Activated effector memory CD4-positive, alpha-beta T cell treated with anti-CD3 and anti-CD28 coated beads, Interleukin-2, amount 50 U/mL, for 16 hours (primary cell): ENCODE measurements around the gene TSPAN14.
"Not testable (repeated sequence)": the region's sequence is repeated elsewhere in the genome, so short reads cannot be mapped to it uniquely, and the experiment has no call there.

ENCODE experiments used
- DNase-seq: peaks from one replicate; pipeline ENCODE4 v3.0.0-alpha.2; 2020

The TSPAN14 gene, protein sequence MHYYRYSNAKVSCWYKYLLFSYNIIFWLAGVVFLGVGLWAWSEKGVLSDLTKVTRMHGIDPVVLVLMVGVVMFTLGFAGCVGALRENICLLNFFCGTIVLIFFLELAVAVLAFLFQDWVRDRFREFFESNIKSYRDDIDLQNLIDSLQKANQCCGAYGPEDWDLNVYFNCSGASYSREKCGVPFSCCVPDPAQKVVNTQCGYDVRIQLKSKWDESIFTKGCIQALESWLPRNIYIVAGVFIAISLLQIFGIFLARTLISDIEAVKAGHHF

GRCh38 chr10:80453842-80454512 lies at the start of gene TSPAN14:
TSPAN14 (plus strand) TSS chr10:80454310; CDS start chr10:80489234, 34,924 bp downstream.
- DNase-seq, result peak; percentile 92

GRCh38 chr10:80405035-80405434 lies 49.1 kb upstream of the TSPAN14 start:
- no peak for DNase-seq

- no peak for DNase-seq
These were observed 48.5 kb upstream of the TSPAN14 start for GRCh38 chr10:80405626-80406025.

- no peak for DNase-seq
These were observed 47.9 kb upstream of the TSPAN14 start for GRCh38 chr10:80406204-80406603.

DNA sequence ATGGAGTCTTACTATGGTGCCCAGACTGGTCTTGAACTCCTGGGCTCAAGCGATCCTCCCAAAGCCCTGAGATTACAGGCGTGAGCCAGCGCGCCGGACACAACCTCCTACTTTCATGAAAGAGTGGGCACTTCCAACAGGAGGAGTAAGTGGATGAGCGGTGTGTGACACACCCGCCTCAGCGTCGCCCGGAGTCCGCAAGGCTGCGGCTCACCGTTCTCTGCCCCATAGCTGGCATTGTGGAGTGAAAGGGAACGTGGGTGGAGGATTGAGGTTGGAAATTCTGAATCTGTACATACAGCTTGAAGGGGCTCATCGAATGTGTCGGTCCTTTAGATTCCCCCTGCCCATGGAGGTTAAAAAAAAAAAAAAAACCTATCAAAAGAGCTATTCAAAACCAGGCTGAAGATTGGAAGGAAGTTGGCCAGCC lies 46.3 kb upstream of the TSPAN14 start:
- DNase-seq, result peak; percentile 72

DNA sequence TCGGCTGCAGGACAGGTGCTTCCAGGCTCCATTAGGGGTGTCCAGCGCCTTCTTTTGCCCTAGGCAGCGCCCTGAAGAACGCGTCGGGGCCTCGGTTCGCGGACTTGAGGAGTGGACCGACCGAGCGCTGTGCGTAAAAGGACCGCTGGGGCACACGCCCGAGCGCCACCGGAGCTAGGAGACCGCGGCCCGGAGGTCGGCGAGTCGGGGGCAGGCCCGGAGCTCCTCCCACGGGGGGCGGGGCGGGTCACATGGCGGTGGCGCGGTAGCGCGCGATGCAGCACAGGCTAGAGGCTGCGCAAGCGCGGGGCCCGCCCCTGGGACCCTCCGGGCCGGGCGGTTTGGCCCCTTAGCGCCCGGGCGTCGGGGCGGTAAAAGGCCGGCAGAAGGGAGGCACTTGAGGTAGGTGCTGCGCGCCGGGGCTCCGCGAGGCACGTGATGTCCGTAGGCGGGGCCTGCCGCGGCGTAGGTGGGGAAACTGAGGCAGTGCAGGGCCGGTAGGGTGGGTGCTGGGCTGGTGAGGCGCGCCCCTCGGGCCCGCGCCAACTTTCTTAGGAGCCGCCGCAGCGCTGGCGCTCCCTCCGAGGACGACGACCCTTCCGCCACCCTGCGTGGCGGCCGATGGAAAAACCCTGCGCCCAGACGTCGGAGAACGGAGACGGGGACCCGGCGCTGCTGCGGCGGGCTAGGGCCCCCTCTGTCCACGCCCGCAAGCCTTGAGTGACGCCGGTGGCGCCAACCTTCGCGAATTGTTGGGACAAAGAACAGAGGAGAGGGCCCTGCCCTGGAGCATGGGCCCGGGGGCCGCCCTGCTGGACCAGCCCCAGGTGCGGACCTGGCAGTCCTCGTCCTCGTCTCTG lies 45.6 kb upstream of the TSPAN14 start, which contains the start of gene PRXL2A:
TSS of gene PRXL2A (plus strand) at position 310 of the 860 bp plus-strand sequence. CDS start 11,917 bp downstream, outside the sequence.
- DNase-seq, result peak; percentile 91

- no peak for DNase-seq
These were observed 45.0 kb upstream of the TSPAN14 start for GRCh38 chr10:80409121-80409520.

- DNase-seq, result no peak
These were observed 44.0 kb upstream of the TSPAN14 start for GRCh38 chr10:80410122-80410521.

- DNase-seq, result no peak
These were observed 43.4 kb upstream of the TSPAN14 start for GRCh38 chr10:80410578-80411145.

GRCh38 chr10:80411267-80411668 lies 42.8 kb upstream of the TSPAN14 start:
- DNase-seq, result no peak

- no peak for DNase-seq
These were observed 42.4 kb upstream of the TSPAN14 start for GRCh38 chr10:80411681-80412220.

- no peak for DNase-seq
These were observed 41.6 kb upstream of the TSPAN14 start for GRCh38 chr10:80412486-80412885.

DNA sequence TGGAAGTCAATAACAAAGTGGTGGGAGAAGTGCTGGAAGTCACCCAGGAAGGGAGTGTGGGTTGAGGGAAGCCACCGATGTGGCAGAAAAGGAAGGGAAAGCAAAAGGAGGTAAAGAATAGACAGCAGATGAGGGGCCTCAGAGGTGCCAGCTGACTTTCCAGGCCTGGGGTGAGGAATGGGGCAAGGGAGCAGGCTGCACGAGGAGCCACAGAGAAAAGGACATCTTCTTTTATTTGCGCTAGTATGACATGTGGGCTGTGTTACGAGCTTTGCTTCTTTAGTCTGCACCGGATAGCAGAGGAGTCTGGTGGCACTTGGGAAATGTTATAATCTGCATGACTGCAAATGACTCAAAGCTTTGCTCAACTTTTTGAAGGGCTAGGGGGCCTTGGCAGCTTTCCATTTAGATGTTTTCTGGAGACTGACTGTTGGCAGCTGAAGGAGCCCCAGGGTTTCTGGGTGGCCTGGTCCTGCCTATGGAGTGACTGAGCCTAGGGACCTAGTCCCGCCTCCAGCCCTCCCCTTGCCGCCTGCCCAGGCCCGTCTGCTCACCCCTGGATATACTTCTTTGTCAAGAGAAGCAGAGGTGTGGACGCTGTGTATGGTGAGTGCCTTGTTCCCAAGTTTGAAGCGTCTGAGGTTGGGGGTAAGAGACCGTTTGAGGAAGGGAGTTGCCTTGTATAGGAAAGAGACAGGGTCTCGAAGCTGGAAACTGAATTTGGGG lies 40.7 kb upstream of the TSPAN14 start:
- no peak for DNase-seq

DNA sequence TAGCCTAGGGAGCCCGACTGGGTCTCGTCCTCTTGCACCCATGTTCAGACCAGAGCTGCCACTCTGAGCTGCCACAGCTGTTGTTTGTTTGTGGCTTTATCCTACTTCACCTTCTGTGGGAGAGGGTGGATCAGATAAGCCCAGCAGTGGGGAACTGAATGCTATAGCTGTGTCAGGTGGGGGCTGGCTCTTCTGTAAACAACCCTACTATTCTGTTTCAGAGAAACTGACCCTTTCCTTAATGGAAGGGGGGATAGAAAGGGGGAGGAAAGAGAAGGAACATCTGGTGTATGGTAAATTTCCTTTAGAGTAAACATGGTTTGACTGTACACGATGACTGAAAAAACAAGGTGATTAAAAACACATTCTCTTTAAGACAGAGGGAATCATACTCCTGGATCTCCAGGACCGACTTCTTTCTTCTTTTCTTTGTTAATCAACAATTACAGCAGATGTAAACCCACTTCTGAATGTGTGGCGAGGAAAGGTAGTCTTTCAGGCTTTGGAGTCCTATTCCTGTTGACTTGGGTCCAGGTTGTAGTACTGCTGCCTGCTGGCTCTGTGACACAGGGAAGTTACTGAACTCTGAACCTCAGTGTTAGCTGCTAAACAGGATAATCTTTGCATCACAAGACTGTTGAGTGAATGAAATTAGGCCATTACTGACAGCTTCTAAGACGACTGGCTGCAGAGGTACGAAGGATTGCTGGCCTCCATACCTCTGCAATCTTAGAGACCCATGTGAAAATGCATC lies 39.8 kb upstream of the TSPAN14 start:
- DNase-seq, result no peak

GRCh38 chr10:80415734-80416478 lies 38.2 kb upstream of the TSPAN14 start:
- no peak for DNase-seq

GRCh38 chr10:80416479-80417098 lies 37.5 kb upstream of the TSPAN14 start:
- no peak for DNase-seq

DNA sequence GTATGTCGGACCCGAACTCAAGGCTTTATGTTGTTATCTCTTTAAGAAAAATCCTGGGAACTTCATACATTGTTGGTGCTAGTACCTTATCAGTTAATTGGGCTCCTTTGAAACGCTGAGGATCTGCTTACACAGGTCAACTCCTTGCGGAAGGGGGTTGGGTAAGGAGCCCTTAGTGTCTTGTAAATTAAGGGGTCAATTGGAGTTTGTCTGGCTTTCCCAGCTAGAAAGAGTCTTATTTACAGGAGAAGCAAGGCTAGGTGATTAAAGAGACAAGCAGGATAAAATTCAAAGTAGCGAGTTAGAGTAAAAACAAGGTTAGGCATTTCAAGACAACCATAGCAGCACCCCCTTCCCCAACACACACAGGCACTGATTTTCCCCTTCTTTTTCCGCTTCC lies 36.9 kb upstream of the TSPAN14 start:
- not testable (repeated sequence) for DNase-seq

DNA sequence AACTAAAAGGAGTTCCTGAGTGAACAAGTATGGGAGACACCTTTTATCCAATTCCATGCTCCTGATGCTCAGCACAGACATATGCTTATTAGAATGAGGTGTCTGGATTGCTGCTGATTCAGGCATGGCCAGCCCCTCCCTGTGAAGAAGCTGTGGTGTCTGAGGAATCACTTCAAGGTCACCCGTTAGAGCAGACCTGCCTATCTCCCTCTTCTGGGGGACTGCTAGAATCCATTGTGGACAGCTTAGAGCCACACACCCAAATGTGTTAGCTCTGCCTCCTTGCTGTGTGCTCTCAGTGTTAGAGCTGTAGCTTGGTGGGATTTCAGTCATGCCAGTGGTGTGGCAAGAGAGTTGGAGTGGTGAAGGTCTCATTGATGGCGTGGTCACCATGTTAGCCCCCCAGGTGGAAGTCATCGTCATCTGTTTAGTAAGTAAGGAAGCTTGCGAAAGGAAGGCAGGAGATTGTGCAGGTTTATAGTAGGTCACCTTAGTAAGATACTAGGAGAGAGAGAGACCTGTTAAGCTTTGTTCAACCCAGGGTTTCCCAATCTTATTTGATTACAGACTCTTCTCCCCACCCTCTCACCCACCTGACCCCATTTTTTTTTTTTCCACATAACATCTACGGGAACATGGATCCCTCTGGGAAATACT lies 32.9 kb upstream of the TSPAN14 start:
- DNase-seq, result no peak
